ENCODE measurements around the gene SPIB.
A peak's percentile ranks its signal among the peaks of the same experiment; 100 is the strongest.

Gene SPIB

GRCh38 chr19:50392759-50393158, 26.0 kb upstream of the SPIB start:
- DNase-seq, result no peak

GRCh38 chr19:50393589-50393988, 25.1 kb upstream of the SPIB start:
- no peak for DNase-seq

- DNase-seq, result no peak
Observed at GRCh38 chr19:50394017-50394416, 24.7 kb upstream of the SPIB start.

GRCh38 chr19:50398675-50399367, 19.9 kb upstream of the SPIB start:
- no peak for DNase-seq

DNA sequence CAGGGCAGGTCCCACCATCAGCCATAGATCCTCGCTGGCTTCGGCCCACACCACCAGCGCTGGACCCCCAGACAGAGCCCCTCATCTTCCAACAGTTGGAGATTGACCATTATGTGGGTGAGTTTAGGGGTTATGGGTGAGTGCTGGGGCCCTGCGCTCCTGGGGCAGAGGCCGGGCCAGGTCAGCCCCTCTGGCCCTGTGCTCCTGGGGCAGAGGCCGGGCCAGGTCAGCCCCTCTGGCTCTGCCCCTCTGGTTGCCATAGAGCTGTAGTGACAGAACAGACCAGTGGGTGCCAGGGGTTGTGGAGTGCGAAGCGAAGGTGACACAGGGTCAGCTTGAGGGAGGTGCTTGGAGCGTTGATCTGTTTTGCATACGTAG, 19.4 kb upstream of the SPIB start:
- DNase-seq, result no peak

DNA sequence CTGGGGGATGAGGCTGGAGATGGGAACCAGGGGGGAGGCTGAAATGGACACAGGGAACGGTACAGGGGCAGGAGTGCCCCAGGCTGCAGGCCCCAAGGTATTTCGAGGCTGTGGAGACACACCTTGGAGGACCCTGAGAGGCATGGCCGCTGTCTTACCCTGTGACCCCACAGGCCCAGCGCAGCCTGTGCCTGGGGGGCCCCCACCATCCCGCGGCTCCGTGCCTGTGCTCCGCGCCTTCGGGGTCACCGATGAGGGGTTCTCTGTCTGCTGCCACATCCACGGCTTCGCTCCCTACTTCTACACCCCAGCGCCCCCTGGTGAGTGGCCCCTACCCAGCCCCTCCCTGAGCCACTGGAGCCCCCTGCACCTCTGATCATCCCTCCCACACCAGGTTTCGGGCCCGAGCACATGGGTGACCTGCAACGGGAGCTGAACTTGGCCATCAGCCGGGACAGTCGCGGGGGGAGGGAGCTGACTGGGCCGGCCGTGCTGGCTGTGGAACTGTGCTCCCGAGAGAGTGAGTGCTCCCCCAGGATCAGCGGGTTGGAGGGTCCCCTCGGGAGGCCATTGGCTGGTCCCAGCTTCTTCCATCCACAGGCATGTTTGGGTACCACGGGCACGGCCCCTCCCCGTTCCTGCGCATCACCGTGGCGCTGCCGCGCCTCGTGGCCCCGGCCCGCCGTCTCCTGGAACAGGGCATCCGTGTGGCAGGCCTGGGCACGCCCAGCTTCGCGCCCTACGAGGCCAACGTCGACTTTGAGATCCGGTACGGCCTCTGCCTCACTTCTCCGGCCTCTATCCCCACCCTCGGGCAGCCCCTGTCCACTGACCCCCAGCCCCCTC, 16.9 kb upstream of the SPIB start:
- no peak for DNase-seq

GRCh38 chr19:50402544-50403301, 16.0 kb upstream of the SPIB start:
- DNase-seq, result no peak

DNA sequence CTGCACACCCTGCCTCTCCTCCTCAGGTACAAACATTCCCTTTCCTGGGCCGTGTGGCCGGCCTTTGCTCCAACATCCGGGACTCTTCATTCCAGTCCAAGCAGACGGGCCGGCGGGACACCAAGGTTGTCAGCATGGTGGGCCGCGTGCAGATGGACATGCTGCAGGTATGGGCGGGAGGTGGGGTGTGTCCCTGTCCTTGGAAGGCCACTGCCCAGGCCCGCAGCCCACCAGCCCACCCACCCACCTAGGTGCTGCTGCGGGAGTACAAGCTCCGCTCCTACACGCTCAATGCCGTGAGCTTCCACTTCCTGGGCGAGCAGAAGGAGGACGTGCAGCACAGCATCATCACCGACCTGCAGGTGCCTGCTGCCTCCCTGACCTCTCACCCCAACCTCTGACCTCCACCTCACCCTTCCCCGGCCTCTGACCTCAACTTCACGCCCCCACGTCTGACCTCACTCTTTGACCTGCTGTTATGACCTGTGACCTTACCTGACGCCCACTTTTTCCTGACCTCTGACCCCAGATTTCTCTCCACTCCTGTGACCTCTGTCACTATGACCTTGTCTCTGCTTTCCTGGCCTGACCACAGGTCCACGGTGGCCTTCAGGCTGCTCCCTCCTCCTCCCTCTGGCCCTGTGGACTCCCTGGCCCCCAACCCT, 12.4 kb upstream of the SPIB start:
- no peak for DNase-seq

DNA sequence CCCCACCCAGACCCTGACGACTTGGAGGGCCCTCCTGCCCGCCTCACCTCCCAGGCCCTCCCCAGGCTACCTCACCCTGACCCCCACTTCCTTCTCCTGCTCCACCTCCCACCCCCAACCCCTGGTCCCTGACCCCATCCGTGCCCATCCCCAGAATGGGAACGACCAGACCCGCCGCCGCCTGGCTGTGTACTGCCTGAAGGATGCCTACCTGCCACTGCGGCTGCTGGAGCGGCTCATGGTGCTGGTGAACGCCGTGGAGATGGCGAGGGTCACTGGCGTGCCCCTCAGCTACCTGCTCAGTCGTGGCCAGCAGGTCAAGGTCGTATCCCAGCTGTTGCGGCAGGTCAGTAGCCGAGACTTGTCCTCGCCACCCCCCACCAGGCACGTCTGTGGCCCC, 11.9 kb upstream of the SPIB start:
- DNase-seq, result no peak

GRCh38 chr19:50409347-50409746, 9.4 kb upstream of the SPIB start:
- DNase-seq, result no peak

- no peak for DNase-seq
Observed at GRCh38 chr19:50410109-50410508, 8.6 kb upstream of the SPIB start.

GRCh38 chr19:50412419-50412818, 6.3 kb upstream of the SPIB start:
- DNase-seq, result no peak

DNA sequence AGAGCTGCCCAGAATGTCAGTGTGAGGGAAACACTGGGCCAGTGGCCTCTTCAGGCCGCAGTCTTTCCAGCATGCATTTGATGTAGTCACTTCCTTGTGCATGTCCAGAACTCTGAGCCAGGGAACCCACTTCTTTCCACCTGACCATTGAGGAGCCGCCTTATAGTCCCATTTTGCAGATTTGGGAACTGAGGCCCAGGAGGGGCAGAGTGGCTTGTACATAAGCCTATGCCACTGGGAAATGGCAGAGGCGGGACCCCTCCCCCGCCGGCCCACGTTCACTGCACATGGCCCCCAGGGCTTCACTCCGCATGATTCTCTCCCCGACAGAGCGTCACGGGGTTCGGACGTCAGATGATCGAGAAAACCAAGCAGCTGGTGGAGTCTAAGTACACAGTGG, 5.6 kb upstream of the SPIB start:
- no peak for DNase-seq

- DNase-seq, result no peak
Observed at GRCh38 chr19:50413531-50413930, 5.2 kb upstream of the SPIB start.

GRCh38 chr19:50414864-50415660, 3.7 kb upstream of the SPIB start:
- DNase-seq, result peak; percentile 52

GRCh38 chr19:50415661-50416033, 3.1 kb upstream of the SPIB start:
- no peak for DNase-seq

DNA sequence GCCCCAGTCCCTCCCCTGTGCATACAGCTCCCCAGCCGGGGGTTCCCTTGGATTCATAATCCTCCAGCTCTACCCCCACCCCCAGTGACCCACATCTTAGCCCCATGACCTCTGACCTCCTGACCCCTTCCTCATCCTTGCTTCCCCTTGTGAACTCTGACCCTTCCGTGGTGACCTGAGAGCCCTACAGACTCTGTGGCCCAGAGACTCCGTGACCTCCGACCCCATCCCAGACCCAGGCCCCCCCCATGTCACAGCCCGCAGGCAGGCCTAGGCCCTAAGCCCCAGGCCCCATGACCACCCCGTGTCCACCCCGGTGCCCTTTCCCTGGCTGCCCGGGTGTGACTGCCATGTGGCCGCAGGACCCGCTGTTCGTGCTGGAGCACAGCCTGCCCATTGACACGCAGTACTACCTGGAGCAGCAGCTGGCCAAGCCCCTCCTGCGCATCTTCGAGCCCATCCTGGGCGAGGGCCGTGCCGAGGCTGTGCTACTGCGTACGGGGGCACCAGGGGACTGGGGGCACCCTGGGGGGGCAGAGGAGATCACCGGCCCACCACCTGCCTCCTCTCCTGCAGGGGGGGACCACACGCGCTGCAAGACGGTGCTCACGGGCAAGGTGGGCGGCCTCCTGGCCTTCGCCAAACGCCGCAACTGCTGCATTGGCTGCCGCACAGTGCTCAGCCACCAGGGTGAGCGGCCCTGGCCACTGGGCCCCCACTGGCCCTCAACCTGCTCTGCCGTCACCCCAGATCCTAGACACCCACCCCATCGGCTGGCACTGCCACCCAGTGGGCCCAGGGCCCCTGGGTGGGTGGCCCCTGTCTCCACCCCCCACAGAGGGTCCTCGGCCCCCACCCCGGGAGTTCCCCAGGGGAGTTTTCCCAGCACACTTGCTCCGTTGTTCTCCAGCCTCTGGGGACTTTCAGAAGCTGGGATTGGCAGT, 2.4 kb upstream of the SPIB start:
- no peak for DNase-seq

GRCh38 chr19:50417111-50418081, 1.3 kb upstream of the SPIB start:
- DNase-seq, result no peak

GRCh38 chr19:50419022-50419579, 363 bp downstream of the SPIB start:
- DNase-seq, result no peak

DNA sequence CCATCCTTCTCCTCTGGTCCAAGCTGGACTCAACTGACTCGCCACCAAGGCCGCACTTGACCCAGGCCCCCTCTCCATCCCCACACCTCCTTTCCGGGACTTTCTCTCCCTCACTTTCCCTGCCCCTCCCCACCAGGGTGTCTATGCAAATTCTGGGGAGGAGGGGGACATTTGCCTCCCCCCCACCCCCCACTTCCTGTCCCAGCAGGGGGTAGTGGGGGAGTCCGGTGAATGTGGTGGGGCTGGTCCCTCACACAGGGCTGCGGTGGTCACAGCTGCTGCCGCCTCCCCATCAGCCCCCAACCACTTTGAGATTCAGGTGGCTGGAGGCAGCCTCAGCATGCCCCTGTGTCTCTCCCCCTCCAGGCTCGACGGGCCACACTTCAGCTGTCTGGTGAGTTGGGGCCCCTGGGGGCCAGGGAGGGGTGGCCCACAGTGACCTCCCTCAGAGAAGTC, 870 bp downstream of the SPIB start:
- DNase-seq, result no peak

Data from fibroblast of skin of right biceps (primary cell).